Left cardiac atrium (tissue), 4 donors: ENCODE measurements around the gene SNX7. TPM values are rescaled to one million over a fixed set of nuclear protein-coding genes. Genes with fewer than 3 reads are reported as not detected.

ENCODE experiments used
- ATAC-seq, 2 donors: fragments of 200-7000 bp; cut with Tn5 transposase; one replicate each; pipeline ENCODE4 v1.9.1; 2020; ENCODE audit warnings: mild to moderate bottlenecking in 2 of 2, moderate library complexity in 2 of 2
- DNase-seq: peaks from one replicate; pipeline ENCODE4 v3.0.0-alpha.2; 2020
- intact Hi-C, 2 donors: fragments of 100-400 bp; cut with DNase I; formaldehyde crosslinking; loops; one replicate each; pipeline versions ENCODE4 v1.14.1 to v1.15.1; 2022 to 2023
- long read RNA-seq: library from polyadenylated mRNA; unstranded; transcript quantifications from one replicate; pipeline ENCODE4 v2.0.0, GENCODE V29; 2021
- total RNA-seq, 2 donors: library from RNA; stranded (reverse); fragmentation: NEBNext Ultra II Directional; extraction: Animal tissue kit (Norgen Biotek cat#: 25700); gene quantifications; one replicate each; pipeline ENCODE4 v1.2.1, GENCODE V29; 2021
- donor health status: DM: no; HTN: yes; CAD: no.
- donor health status: DM: no; HTN: yes; CAD: no; lungs with severe emphysema.
- donor health status: DM: yes; HTN: yes; CAD: no.
- donor health status: Dilated cardiomyopathy.

Gene SNX7, protein sequence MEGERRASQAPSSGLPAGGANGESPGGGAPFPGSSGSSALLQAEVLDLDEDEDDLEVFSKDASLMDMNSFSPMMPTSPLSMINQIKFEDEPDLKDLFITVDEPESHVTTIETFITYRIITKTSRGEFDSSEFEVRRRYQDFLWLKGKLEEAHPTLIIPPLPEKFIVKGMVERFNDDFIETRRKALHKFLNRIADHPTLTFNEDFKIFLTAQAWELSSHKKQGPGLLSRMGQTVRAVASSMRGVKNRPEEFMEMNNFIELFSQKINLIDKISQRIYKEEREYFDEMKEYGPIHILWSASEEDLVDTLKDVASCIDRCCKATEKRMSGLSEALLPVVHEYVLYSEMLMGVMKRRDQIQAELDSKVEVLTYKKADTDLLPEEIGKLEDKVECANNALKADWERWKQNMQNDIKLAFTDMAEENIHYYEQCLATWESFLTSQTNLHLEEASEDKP
- total RNA-seq = 10 to 100 TPM; 19.7 to 20.9 TPM
- long read RNA-seq, transcript SNX7-201 (9 exons, 1,734 nt) = major isoform, 11 of 13 reads
- long read RNA-seq, partial matches to known transcripts = 0 of 13 reads
- long read RNA-seq, other reads (novel, unspliced or antisense) = 2 of 13 reads

- intact Hi-C loops = no loop called here
- peak; percentile 99 to 100 for ATAC-seq
These were observed at the start of gene SNX7 for GRCh38 chr1:98661544-98662355. Gene SNX7 (plus strand): TSS chr1:98661721. CDS start chr1:98661732, 11 bp downstream.

GRCh38 chr1:98637316-98637715 lies 24.2 kb upstream of the SNX7 start:
- no peak for DNase-seq
- no peak for ATAC-seq
- intact Hi-C loops = no loop called here

More at GRCh38 chr1:98661544-98662355, at the start of gene SNX7:
- peak; percentile 91 for DNase-seq

DNA sequence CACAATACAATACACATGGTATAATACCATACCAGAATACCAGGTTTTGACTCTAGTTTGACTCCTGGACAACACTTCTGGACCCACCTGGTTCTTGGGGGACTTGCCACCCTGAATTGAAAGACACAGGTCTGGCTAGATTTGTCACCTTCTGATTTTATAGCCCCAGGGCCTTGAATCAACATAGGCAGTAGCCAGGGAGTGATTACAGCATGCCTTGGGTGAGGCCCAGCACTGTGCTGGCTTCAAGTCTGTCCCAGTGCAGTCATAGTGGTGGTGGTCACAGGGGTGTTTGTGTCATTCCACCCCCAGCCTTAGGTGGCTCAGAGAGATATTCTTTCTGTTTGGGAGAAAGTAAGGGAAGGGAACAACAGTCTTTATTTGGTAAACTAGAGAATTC lies 23.3 kb upstream of the SNX7 start:
- intact Hi-C loops = no loop called here
- ATAC-seq = no peak
- no peak for DNase-seq

GRCh38 chr1:98644510-98644909 lies 17.0 kb upstream of the SNX7 start:
- ATAC-seq (no peak), DNase-seq (no peak)
- intact Hi-C loops = no loop called here

DNA sequence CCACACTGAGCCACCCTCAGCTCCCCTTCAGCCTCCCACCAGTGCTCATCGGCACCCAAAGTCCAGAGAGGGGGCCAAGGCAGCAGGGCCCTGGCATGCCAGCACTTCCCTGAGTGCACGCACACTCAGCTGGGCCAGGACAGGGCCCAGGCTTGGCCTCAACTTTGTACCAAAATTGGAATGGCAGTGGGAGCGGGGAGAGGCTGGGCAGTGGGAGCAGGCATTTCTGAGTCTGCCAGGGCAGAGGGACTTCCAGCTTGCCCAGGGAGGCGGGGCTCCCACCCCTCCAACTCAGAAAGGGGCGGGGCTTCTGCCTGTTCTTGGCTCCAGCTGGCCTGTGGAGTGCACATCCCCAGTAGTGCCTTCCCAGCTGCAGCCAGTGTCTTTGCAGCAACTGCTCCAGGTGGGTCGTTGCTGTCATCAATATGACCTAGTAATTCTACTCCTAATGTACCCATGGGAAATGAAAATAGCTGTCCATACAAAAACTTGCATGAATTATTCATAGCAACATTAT lies 10.3 kb upstream of the SNX7 start:
- ATAC-seq (no peak), DNase-seq (no peak)
- intact Hi-C loops = no loop called here

- DNase-seq (no peak), ATAC-seq (no peak)
- intact Hi-C loops = no loop called here
These were observed 8.4 kb upstream of the SNX7 start for GRCh38 chr1:98653123-98653522.

DNA sequence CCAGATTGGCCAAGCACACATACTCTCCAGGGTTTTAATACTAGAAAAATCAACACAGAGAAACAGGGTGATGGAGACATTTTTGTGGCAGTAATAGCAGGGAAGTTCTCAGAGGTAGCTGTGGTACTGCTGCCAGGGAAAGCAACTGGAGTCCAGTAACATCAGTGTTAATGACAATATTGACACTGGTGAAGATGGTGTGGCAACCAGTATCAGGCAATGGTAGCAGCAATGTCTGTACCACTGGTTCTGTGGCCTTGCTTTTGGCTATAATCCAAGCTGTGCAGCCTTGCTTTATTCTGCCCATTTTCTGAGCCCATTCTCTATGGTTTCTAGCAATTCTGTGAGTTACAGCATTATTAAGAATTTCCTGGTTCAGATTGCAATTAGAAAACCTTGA lies 1.6 kb upstream of the SNX7 start:
- ATAC-seq (no peak), DNase-seq (no peak)
- intact Hi-C loops = no loop called here

DNA sequence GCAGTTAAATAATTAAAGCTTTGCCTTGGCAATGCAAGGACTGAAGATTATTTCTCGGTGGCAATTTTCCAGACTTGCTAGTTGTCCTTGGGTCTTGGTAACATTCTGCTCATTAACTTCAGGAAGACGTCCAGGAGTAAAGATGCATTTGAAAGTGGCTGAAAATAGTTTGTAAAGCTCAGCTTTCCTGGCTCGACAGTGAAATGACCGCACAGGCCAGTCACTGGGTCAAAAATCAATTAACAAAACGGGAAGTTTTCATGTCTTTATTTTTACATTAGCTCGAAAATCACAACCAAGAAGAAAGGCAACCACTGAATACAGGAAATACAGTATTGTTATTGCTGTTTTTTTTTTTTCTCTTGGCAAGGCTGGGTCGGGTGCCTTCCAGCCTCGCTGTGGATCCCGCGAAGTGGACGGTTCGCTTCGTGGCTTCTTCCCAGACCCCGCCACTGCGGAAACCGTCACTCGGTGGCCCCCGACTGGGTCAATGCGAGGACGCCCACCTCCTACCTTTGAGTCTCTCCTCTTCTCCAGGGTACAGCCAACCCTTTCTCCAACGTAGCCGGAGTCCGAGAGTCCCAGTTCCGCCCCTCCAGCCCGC lies 479 bp upstream of the SNX7 start:
- intact Hi-C loops = no loop called here
- DNase-seq (no peak), ATAC-seq (peak; percentile 29 to 50)

GRCh38 chr1:98662356-98662670 lies 792 bp downstream of the SNX7 start:
- DNase-seq (no peak), ATAC-seq (peak; percentile 18 to 26)
- intact Hi-C loops = no loop called here

GRCh38 chr1:98668733-98669132 lies 7.2 kb downstream of the SNX7 start:
- ATAC-seq = peak; percentile 63
- intact Hi-C loops = no loop called here

GRCh38 chr1:98669355-98670296 lies 8.1 kb downstream of the SNX7 start:
- no peak for DNase-seq
- ATAC-seq = peak in 1 of 2 donors; percentile 15
- intact Hi-C loops = no loop called here

More at GRCh38 chr1:98668733-98669132, 7.2 kb downstream of the SNX7 start:
- no peak for DNase-seq

DNA sequence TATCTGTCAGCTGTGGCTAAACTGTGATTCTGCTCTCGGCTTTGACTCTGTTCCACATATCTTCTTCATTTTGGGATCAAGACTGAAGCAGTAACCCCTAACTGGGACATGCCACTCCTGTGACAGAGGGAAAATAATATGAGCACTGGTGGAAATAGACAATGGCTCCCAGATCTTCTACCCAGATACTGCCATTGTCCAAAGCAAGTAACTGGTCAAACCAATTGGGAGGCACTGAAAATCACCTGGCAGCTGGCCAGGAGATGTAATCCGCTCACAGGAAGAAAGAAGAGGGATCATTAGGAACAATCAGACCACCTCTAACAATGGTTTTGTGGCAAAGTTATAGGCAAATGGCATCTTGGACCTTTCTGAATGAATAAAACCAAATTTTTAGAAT lies 10.7 kb downstream of the SNX7 start:
- no peak for DNase-seq
- intact Hi-C loops = no loop called here
- no peak for ATAC-seq

- ATAC-seq = no peak
- intact Hi-C loops = no loop called here
These were observed 12.7 kb downstream of the SNX7 start for GRCh38 chr1:98674075-98674781.

DNA sequence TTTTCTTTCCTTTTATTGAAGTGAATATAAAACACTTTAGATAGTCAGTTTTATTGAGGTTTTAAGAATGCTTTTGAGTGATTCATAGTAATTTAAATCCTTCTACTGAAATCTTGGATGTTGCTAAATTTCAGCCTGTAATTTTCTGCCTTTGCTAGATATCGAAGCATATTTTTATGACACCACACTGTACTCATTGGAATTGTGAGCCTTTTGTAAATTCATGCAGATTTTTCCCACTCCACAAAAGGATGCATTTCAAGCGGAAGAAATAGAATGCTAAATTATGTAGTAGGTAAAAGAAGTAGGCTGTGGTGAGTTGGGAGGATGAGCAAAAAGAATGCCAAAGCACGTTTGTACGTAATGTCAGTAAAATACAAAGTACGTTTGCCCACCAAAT lies 13.8 kb downstream of the SNX7 start:
- DNase-seq = no peak
- no peak for ATAC-seq
- intact Hi-C loops = no loop called here

More at GRCh38 chr1:98674075-98674781, 12.7 kb downstream of the SNX7 start:
- no peak for DNase-seq

GRCh38 chr1:98677288-98677687 lies 15.8 kb downstream of the SNX7 start:
- DNase-seq = no peak
- intact Hi-C loops = no loop called here

GRCh38 chr1:98681812-98682211 lies 20.3 kb downstream of the SNX7 start:
- intact Hi-C loops = no loop called here
- ATAC-seq = no peak
- DNase-seq = no peak

More at GRCh38 chr1:98677288-98677687, 15.8 kb downstream of the SNX7 start:
- ATAC-seq = no peak

DNA sequence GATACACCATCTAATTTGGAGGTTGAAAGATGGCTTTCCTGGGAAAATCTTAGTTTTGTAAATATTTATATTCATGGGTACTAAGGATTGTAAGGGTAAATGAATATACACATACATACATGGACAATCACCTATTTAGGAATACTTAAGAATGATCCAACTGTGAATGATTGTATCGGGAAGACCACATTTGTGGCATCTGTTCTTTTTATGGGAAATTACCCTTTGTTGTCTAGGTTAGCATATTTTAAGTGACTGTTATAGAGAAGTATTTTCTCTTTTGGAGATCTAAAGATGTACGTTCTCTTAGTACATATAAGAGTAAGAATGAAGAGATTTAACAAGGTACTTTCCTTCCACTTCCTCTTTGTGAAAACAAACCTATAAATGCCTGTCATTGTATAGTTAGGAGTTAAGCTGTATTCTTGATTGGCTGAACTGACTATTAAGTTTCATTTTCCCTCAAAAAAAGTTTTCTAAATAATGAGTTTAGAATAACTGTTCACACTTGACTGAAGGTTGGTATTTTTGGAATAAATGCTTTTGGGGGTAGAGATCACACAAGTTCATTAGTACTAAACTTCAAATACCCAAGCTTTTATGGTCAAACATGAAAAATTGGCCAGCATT lies 26.7 kb downstream of the SNX7 start:
- DNase-seq (no peak), ATAC-seq (no peak)
- intact Hi-C loops = no loop called here
